Superior temporal gyrus (tissue), 1 donor: ENCODE data around the gene CRIP2.

ENCODE experiments used
- DNase-seq: peaks from one replicate; pipeline ENCODE4 v3.0.0-alpha.2; 2016; ENCODE audit errors: extremely low spot score

The CRIP2 gene

GRCh38 chr14:105474483-105475268, at the start of gene CRIP2:
Gene CRIP2 (plus strand): TSS chr14:105474821. CDS start chr14:105474863, 42 bp downstream.
- DNase-seq, result no peak

GRCh38 chr14:105424861-105425260, 49.8 kb upstream of the CRIP2 start:
- no peak for DNase-seq

- no peak for DNase-seq
These were observed 48.8 kb upstream of the CRIP2 start for GRCh38 chr14:105425823-105426247.

GRCh38 chr14:105426416-105427130, 48.0 kb upstream of the CRIP2 start:
- DNase-seq, result no peak

GRCh38 chr14:105427412-105427811, 47.2 kb upstream of the CRIP2 start:
- DNase-seq, result no peak

DNA sequence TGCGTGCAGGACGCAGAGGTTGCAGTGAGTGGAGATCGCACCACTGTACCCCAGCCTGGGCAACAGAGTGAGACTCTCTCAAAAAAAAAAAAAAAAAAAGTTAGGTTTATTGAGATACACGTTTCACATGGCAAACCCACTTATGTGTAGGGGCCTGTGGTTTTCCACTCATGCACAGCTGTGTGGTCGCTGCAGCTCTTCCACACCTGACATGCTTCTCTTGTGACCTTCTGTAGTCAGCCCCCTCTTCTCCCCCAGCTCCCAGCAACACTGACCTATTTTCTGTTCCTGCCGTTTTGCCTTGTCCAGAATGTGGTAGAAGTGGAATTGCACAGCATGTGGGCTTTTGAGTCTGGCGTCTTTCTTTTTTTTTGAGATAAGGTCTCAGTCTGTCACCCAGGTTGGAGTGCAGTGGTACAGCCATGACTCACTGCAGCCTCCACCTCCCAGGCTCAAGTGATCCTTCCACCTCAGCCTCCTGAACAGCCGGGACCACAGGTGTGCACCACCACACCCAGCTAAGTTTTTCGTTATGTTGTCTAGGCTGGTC, 46.6 kb upstream of the CRIP2 start:
- no peak for DNase-seq

DNA sequence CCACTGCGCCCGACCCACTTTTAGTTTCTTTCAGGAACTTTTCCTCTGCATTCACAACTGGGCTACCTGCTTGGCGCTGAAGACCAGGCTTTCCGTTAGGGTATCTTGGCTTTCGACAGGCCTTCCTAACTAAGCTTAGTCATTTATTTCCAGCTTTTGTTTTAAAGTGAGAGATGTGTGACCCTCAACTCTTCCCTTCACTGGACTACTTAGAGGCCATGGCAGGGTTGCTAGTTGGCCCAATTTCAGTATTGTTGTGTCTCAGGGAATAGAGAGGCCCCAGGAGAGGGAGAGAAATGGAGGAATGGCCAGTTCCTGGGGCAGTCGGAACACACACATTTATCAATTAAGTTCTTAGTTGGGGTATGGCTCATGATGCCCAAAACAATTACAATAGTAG, 44.6 kb upstream of the CRIP2 start:
- DNase-seq, result no peak

DNA sequence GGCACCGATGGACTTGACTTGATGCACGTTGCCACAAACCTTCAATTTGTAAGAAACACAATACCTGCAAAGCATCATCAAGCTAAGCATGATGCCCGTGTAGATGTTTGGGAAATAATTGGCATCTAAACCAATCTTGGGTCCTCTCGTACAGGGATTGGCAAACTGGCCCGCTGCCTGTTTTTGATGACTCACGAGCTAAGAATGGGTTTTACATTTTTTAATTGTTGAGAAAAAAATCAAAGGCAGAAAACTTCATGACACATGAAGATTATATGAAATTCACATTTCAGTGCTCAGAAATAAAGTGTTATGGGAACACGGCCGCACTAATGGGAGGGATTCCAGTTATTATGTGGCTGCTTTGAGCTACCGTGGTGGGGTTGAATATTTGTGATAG, 44.1 kb upstream of the CRIP2 start:
- DNase-seq, result peak; percentile 39

- no peak for DNase-seq
These were observed 43.4 kb upstream of the CRIP2 start for GRCh38 chr14:105431256-105431655.

- no peak for DNase-seq
These were observed 42.0 kb upstream of the CRIP2 start for GRCh38 chr14:105432657-105433056.

GRCh38 chr14:105433161-105433605, 41.4 kb upstream of the CRIP2 start:
- DNase-seq, result no peak

DNA sequence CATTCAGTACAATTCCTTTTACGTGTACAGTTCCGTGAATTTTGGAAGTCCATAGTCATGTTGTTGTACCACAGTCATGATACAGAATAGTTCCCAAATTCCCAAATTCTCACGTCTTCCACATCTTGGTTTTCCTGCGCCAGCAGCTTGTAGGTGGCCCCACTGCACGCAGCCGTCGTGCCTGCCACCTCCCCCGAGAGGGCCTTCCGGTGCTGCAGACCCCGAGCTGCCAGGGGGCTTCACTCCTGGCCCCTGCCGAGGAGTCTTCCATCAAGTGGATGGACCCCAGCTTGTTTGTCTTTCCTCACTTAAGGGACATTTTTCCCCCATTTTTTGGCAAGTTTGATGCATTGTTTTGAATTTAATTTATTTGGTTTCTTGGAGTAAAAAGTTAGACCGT, 38.2 kb upstream of the CRIP2 start:
- DNase-seq, result no peak

DNA sequence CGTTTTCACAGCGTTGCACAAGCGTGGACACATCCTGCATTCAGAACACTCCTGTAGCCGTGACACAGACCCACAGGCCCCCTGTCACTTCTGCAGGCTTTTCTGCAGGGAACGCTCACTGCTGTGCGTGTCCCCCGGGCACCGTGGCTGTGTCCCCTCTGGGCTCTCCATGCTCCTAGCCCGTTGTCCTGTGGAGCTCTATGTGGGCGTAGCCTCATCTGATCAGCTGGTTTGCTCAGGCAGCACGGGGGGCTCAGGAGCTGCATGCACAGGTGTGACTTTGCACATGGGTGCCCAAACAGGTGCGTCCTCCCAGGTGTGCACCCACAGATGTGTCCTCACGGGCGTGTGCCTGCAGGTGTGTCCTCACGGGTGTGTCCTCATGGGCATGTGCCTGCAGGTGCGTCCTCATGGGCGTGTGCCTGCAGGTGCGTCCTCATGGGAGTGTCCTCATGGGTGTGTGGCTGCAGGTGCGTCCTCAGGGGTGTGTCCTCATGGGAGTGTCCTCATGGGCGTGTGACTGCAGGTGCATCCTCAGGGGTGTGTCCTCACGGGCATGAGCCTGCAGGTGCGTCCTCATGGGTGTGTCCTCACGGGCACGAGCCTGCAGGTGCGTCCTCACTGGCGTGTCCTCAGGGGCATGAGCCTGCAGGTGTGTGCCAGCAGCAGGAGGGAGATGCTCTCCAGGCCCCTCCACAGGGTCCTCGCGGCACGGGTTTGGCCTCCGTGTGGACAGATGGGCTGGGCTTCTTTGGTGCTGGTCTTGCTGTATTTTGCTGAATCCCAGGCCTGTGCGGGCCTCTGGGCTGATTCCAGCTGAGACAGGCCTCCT, 37.5 kb upstream of the CRIP2 start:
- DNase-seq, result no peak

- no peak for DNase-seq
These were observed 36.7 kb upstream of the CRIP2 start for GRCh38 chr14:105437723-105438500.

- DNase-seq, result no peak
These were observed 35.4 kb upstream of the CRIP2 start for GRCh38 chr14:105439179-105439578.

GRCh38 chr14:105439710-105440553, 34.7 kb upstream of the CRIP2 start:
- no peak for DNase-seq

- no peak for DNase-seq
These were observed 34.1 kb upstream of the CRIP2 start for GRCh38 chr14:105440554-105440900.

GRCh38 chr14:105440992-105441391, 33.6 kb upstream of the CRIP2 start:
- no peak for DNase-seq

DNA sequence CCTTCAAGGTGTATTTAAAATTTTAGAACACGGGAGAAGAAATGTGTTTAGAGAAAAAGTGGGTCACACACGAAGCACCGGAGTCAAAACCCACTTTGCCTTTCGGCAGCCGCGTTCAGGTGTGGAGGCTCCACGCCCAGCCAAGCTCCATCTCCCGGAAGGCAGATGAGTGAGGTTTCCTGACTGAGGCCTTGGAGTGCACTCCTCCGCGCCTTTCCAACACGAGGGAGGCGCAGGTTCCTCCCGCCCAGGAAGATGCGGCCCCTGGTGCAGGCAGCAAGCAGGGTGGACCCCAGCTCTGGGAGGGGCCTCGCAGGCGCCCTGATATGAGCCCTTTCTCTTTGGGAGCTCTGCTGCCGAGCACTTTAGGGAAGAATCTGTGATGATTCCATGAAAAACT, 32.5 kb upstream of the CRIP2 start:
- DNase-seq, result no peak

DNA sequence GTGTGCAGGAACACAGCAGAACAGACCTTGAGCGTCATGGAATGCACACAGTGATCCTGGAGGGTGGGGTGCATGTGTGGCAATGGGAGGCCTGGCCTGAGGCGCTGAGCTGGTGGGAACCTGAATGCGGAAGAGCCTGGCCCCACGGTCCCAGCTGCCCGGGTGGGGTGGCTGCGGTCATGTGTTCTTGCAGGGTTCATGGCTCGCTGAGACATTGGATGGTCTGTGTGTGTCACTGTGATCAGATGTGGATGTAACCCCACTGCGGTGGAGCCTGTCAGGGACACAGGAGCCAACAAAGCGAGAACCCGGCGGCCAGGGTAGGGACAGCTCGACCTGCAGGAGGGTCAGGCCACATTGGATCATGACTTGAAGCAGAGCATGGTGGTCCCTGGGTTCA, 31.8 kb upstream of the CRIP2 start:
- DNase-seq, result no peak
